MCF 10A (cell line): Measurements from ENCODE around the gene PDLIM4. TPM values are rescaled to one million over a fixed set of nuclear protein-coding genes. Genes with fewer than 3 reads are reported as not detected.

Source experiments
- BruUV-seq: library from RNA; stranded (reverse); fragments of 400-500 nt; replicated peaks from 2 replicates; lab custom pipeline; 2021; lab: Mats Ljungman, UMichigan
- CTCF ChIA-PET: fragments of 300-600 bp; sonication (Branson Sonifier 250); formaldehyde crosslinking; extraction: SDS; loops from one replicate; lab custom pipeline; 2021; ENCODE audit warnings: antibody characterized with exemption, inconsistent platforms; lab: Yijun Ruan, JAX
- POLR2A ChIA-PET: fragments of 300-600, 350-650 bp; sonication (Branson Sonifier 250); formaldehyde crosslinking; extraction: SDS; loops from one replicate; lab custom pipeline; 2020; ENCODE audit warnings: antibody characterized with exemption, inconsistent platforms; lab: Yijun Ruan, JAX
- DNase-seq: peaks from one replicate; pipeline ENCODE4 v3.0.0-alpha.2; 2018; ENCODE audit not compliant: unreplicated experiment
- H3K27ac Mint-ChIP-seq: one replicate; pipeline ENCODE4 v1.8.0; 2022; ENCODE audit warnings: mild to moderate bottlenecking, low read depth, mixed read lengths; ENCODE audit not compliant: unreplicated experiment
- H3K27me3 Mint-ChIP-seq: one replicate; pipeline ENCODE4 v1.8.0; 2022; ENCODE audit warnings: mixed read lengths; ENCODE audit not compliant: insufficient read depth, unreplicated experiment
- H3K36me3 Mint-ChIP-seq: one replicate; pipeline ENCODE4 v1.8.0; 2022; ENCODE audit warnings: mild to moderate bottlenecking, moderate library complexity, mixed read lengths; ENCODE audit not compliant: insufficient read depth, unreplicated experiment
- H3K4me1 Mint-ChIP-seq: one replicate; pipeline ENCODE4 v1.8.0; 2022; ENCODE audit warnings: mixed read lengths; ENCODE audit not compliant: insufficient read depth, unreplicated experiment
- H3K4me3 Mint-ChIP-seq: one replicate; pipeline ENCODE4 v1.8.0; 2022; ENCODE audit warnings: mild to moderate bottlenecking, moderate library complexity, mixed read lengths; ENCODE audit not compliant: unreplicated experiment
- H3K9me3 Mint-ChIP-seq: one replicate; pipeline ENCODE4 v1.8.0; 2022; ENCODE audit warnings: mixed read lengths; ENCODE audit not compliant: unreplicated experiment
- intact Hi-C: fragments of 100-400 bp; cut with micrococcal nuclease; formaldehyde crosslinking; loops from 2 replicates; pipeline ENCODE4 v1.14.1; 2022
- total RNA-seq: library from RNA; stranded (reverse); gene quantifications from 2 replicates; pipeline ENCODE4 v1.2.3, GENCODE V29; 2022
- TF ChIP-seq, protein P1 (sequence below): fragments of 200-600 bp; IDR thresholded peaks from one replicate; pipeline ENCODE4 v1.8.0; 2022; ENCODE audit warnings: antibody characterized with exemption, mild to moderate bottlenecking; ENCODE audit not compliant: unreplicated experiment

PDLIM4 gene
- total RNA-seq, 1 experiment from 2014 or later, result 101 TPM

DNA sequence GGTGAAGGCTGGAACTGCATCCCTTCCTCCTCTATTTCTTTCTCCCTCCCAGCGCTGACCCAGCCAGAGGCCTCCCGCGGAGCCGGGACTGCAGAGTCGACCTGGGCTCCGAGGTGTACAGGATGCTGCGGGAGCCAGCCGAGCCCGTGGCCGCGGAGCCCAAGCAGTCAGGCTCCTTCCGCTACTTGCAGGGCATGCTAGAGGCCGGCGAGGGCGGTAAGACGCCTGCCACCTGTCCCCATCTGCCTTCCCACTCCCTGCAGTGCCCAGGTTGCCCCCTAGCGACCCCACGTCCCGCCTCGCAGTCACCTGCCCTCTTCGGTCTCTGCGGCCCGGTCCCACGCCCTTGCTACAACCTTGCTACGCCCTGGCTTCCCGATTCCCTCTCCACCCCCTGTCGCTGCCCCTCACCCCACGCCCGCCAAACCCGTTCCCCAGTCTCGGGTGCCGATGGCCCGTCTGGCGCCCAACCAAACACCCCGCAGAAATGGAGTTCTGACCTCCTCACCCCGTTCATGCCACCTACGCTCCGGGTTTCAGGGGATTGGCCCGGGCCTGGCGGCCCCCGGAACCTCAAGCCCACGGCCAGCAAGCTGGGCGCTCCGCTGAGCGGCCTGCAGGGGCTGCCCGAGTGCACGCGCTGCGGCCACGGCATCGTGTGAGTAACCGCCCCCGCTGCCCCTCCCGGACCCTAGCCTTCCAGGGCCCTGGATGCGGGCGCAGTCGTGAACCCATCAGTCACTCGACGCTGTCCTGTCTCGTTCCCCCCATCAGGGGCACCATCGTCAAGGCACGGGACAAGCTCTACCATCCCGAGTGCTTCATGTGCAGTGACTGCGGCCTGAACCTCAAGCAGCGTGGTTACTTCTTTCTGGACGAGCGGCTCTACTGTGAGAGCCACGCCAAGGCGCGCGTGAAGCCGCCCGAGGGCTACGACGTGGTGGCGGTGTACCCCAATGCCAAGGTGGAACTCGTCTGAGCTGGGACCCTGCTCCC is 14.1 kb downstream of the PDLIM4 start:
- Mint-ChIP-seq H3K9me3 (no peaks in the 10 kb centered on the region), H3K27ac (no peak overlapping the region), H3K4me1 (peaks cover 7% of the 10 kb centered on the region), H3K4me3 (no peak overlapping the region), H3K27me3 (no peaks in the 10 kb centered on the region), H3K36me3 (peaks cover 57% of the 10 kb centered on the region)
- CTCF ChIA-PET, result interaction anchor here (0.6 to 5.4 kb wide), 38 partner anchors 10 to 870 kb away, joined by 3 to 38 read pairs (median 4); partner anchors contain the start of genes PDLIM4 and SLC22A4
- TF ChIP-seq, protein P1, sequence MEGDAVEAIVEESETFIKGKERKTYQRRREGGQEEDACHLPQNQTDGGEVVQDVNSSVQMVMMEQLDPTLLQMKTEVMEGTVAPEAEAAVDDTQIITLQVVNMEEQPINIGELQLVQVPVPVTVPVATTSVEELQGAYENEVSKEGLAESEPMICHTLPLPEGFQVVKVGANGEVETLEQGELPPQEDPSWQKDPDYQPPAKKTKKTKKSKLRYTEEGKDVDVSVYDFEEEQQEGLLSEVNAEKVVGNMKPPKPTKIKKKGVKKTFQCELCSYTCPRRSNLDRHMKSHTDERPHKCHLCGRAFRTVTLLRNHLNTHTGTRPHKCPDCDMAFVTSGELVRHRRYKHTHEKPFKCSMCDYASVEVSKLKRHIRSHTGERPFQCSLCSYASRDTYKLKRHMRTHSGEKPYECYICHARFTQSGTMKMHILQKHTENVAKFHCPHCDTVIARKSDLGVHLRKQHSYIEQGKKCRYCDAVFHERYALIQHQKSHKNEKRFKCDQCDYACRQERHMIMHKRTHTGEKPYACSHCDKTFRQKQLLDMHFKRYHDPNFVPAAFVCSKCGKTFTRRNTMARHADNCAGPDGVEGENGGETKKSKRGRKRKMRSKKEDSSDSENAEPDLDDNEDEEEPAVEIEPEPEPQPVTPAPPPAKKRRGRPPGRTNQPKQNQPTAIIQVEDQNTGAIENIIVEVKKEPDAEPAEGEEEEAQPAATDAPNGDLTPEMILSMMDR, result no peak
- TSS peak; percentile 38 for BruUV-seq
- intact Hi-C loops, result loop anchor here (1.0 to 2.0 kb wide), 3 partner anchors 33 to 207 kb away; no protein-coding TSS in a partner anchor
- DNase-seq, result no peak
- POLR2A ChIA-PET, result interaction anchor here (0.5 to 1.9 kb wide), 5 partner anchors 12 to 162 kb away, joined by 3 to 13 read pairs (median 3); partner anchors contain the start of gene SLC22A4

DNA sequence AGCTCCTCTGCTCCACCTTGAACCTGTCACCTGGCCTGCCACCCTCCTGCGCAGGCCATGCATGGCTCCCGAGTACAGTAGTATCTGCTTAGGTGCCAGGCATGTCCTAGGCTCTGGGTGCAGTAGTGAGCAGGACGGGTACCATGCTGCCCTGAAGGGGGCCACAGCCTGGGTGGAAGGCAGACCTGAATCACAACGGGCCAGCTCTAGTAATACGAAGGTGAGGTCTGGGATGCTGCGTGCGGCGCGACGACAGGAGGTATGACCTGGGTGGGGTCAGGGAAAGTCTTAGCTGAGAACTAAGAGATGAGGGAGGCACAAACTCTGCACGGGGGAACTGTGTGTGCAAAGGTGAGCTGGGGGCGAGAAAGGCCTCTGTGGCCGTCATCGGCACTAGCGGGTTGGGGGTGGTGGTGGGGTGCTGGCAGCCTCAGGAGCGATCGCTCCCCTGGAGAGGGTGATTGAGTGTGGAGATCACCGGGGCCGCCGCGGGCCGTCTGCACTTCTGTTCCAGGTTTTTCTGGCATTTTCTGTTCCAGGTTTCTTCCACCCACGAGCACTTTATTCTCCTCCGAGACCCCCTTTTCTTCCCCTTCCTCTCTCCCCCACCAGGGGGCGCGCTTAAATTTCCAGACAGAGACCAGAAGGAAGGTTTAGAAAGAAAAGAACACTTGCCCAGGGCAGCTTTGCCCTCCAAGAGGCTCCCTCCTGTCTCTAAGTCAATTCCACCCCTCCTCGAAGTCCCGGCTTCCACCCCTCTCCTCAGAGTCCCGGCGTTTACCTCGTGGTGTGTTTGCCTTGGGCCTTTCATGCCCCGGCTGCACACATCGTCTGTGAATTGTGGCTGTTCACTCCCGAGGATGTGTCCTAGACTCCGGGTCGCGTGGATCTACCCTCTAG is 15.1 kb downstream of the PDLIM4 start:
- no peak overlapping the region for H3K27ac Mint-ChIP-seq
- H3K4me3 Mint-ChIP-seq, result no peak overlapping the region
- ChIA-PET POLR2A (interaction anchor here (0.5 to 1.9 kb wide), 9 partner anchors 11 to 643 kb away, joined by 3 to 13 read pairs (median 4); partner anchors contain the start of genes SLC22A4 and SLC22A5), CTCF (interaction anchor here (0.6 to 5.4 kb wide), 44 partner anchors 10 to 869 kb away, joined by 3 to 38 read pairs (median 4); partner anchors contain the start of genes PDLIM4 and SLC22A4)
- H3K27me3 Mint-ChIP-seq, result no peaks in the 10 kb centered on the region
- H3K9me3 Mint-ChIP-seq, result no peaks in the 10 kb centered on the region
- intact Hi-C loops, result loop anchor here (1.0 to 2.0 kb wide), 3 partner anchors 34 to 208 kb away; no protein-coding TSS in a partner anchor
- TF ChIP-seq, protein P1, result peak; percentile 96
- peak; percentile 68 for DNase-seq
- BruUV-seq, result no TSS peak
- peaks cover 2% of the 10 kb centered on the region for H3K4me1 Mint-ChIP-seq
- H3K36me3 Mint-ChIP-seq, result peaks cover 48% of the 10 kb centered on the region

DNA sequence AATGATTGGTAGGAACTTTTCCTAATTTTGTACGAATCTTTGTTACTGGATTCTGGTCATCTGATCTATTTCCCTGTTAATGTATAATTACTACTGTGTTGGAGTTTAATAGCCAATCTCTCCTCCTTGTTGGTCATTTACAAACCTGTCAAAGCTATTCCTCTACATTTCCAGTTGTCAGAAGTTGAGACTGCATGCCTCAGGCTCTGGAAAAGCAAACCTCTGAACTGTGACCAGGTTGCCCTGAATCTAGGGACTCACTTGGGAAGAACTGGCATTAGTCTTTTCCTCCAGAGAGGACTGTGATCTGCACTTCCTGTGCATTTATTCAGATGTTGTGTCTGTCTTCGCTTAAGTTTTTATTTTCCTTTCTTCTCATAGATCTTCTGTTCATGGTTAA is 16.1 kb downstream of the PDLIM4 start:
- BruUV-seq, result no TSS peak
- Mint-ChIP-seq H3K4me3 (no peak overlapping the region), H3K27ac (no peak overlapping the region), H3K27me3 (no peaks in the 10 kb centered on the region), H3K4me1 (no peaks in the 10 kb centered on the region), H3K36me3 (peaks cover 39% of the 10 kb centered on the region), H3K9me3 (no peaks in the 10 kb centered on the region)
- ChIA-PET CTCF (interaction anchor here (1.1 to 5.4 kb wide), 13 partner anchors 8 to 226 kb away, joined by 3 to 38 read pairs (median 12); partner anchors contain the start of gene PDLIM4), POLR2A (interaction anchor here (0.6 to 1.9 kb wide), 7 partner anchors 14 to 235 kb away, joined by 3 to 13 read pairs (median 4); partner anchors contain the start of genes SLC22A4 and SLC22A5)
- no peak for DNase-seq
- TF ChIP-seq, protein P1, result no peak
- intact Hi-C loops, result loop anchor here (2.0 kb wide), 2 partner anchors 97 to 209 kb away; no protein-coding TSS in a partner anchor
